OCI-LY3 (cell line): ENCODE measurements around the gene CPLX3.

ENCODE experiments used
- CTCF ChIP-seq: fragments of 200-600, 300-600 bp; sonication (generic); IDR thresholded peaks from 2 replicates; pipeline ENCODE4 v1.5.1; 2014; ENCODE audit warnings: antibody characterized with exemption, low read length, low read depth
- EZH2phosphoT487 ChIP-seq: fragments of 200-600 bp; shearing (Covaris generic); IDR thresholded peaks from 2 replicates; pipeline ENCODE4 v1.6.1; 2018; ENCODE audit warnings: antibody characterized with exemption, mixed run types, low read depth

- TF ChIP-seq CTCF (no peak), EZH2phosphoT487 (no peak)
Observed at GRCh38 chr15:74826364-74826819, at the start of gene CPLX3.
